DMS79 (cell line): Measurements from ENCODE around the gene LAMA1.
"Not testable (repeated sequence)": the region's sequence is repeated elsewhere in the genome, so short reads cannot be mapped to it uniquely, and the experiment has no call there.

ENCODE experiments used
- DNase-seq: peaks from one replicate; lab custom pipeline; 2025; lab: John Stamatoyannopoulos, UW

The LAMA1 gene

DNA sequence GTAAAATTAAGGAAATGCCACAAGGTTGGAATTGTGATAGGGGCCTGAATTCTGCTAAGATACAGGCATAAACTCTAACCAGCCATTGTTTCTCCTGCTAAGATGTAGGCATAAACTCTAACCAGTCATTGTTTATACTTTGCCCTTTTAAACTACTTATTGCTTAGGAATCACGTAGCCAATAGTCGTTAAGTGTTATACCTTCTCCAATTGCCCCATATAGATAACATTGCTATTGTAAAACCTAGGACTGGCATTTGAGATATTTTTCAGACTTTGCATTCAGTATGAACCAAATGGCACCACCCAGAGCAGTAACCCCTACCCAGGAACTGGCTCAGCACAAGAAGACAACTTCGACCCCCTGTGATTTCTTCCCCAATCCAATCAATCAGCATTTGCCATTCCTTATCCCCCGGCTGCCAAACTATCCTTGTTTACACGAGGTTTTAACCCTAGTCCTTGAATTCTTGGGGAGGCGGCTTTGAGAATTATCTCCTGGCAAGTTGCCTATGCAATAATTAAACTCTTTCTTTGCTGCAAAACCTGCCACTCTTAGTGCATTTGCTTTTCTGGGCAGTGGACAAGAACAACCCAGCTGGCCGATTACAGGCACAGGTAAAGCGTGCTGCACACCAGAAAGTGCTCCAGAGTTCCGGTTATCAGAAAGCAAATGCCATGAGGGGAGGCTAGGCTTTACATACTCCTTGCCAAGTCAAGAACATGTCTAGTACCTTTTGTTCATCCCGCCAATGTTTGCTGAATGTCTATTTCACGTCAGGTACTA lies 167.6 kb downstream of the LAMA1 start:
- no peak for DNase-seq

DNA sequence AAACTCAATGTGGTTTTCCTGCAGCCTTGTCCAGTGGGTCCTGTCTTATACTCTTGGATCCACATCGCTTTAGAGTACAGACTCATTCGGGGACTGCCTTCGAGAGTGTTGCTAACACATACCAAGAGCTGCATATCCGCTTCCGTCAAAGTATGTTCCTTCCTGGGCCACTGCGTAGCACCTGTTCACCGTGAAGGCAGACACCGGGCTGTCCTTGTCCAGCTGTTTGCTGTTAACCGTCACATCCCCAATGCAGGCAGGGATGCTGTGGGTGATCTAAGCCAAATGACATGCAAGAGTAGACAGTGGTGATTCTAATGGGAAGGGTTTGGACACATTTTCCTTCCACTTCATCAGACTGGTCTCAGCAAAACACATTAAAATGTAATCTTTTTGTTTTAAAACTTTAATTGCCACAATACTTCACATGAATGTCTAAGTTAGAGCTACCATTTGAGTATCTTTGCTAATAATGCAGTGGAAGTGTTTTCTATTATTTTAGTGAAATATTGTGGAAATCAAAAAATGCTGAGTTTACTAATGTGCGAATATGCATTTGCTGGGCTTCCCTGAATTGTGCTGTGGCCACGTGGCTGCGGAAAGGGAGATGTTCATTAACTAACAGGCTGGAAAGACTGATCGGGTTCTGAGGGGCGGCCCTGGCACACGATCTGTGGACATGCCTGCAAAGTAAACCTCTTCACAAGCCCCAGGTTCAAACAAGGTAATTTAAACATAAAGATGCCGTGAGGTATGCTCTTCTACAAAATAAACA lies 169.1 kb downstream of the LAMA1 start:
- no peak for DNase-seq

DNA sequence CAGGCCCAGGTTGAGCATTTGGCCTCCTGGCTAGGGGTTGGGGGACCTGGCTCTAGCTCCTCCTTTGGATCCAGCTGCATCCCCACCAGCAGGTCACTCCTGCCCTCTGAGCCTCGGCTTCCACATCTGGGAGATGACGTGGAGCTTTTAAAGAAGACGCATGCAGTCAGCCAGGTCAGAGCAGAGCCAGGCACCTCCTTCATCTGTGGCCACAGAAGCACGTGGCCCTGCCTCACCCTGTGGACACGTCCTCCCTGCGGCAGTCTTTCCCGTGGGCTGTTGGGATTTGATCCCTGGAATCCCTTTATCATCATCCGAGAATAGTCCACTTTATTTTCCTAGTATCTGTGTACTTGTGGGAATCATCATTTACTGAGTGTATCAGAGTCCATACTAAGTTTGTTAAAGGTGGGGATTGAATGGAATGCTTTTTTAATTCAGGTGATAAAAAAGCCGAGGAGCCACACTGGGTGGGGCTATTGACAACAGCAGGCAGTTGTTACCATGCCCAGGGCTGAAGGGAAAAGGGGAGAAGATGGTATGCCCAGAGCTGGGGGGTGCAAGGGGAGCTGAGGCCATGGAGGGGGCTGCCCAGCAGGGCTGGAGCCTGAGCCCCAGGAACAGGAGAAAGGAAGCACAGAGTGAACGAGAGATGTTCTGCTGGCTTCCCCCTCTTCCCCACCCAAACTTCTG lies 170.1 kb downstream of the LAMA1 start:
- no peak for DNase-seq

DNA sequence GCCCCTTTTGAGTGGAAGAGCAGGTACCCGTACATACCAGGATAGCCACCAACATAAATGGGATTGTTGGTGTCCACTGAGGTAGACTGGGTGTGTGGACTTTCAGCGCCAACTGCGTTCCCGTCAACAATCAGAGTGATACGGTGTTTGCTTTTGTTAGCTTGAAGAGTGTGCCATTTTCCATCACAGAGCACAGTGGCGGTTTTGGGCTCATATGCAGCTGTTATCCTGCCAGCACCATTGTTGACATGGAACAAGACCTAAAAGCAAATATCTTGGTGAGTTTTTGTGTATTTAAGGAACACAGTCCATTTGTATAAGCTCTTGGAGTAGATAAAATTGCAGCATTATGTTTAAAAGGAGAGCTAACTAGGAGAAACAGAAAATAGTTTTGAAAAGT lies 174.5 kb downstream of the LAMA1 start:
- no peak for DNase-seq

GRCh38 chr18:6942742-6943141 lies 174.9 kb downstream of the LAMA1 start:
- no peak for DNase-seq

DNA sequence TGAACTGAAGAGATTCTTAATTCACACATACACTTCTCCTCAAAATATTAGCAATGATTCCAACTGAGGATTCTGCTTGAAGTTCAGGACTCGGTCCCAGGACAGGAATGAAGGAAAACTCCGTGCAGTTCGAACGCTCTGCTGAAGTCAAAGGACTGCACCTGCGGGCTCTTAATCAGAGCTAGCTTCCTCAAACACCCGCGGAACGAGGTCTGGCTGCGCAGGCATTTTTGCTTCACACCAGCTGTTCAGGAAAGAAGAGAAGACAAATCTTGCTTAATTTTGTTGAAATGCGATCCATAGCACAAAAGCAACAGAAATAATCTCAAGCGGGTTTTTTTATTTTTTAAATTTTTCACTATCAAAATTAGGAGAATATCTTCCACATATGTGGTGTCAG lies 175.6 kb downstream of the LAMA1 start:
- DNase-seq: no peak

- DNase-seq: no peak
These were observed 177.1 kb downstream of the LAMA1 start for GRCh38 chr18:6940451-6940850.

DNA sequence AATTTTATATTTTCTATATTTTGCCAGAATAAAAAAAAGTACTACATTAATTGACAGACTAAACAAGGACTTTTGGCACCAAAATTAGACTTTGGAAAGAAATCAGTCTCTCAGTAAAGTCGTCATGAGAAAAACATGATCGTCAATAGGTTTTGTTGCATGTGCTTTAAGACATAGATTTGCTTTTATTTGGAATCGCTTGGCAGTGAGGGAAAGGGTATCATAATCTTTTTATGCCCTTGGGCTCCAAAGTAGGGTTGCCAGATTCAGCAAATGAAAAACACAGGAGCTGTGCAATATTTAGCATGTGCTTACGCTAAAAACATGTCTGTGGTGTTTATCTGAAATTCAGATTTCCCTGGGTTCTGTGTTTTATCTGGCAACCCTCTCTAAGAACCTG lies 177.6 kb downstream of the LAMA1 start:
- no peak for DNase-seq

- DNase-seq: not testable (repeated sequence)
These were observed 179.2 kb downstream of the LAMA1 start for GRCh38 chr18:6938403-6938802.

DNA sequence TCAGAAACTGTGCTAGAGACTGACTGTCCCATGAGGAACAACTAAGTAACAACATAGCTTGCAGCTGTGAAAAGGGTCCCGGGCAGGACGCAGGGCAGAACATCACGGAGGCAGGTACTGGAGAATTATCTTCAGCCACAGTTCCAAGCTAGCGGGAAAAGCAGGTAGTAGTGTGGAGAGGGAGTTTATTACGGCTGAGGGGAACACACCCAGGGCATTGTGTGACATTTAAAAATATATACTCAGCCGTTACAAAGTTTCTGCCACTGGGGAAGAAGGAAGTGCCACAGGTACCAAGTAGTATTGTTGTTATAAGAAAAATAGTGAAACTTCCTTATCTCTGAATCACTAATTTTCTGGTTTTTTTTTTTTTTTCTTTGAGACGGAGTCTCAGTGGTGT lies 179.6 kb downstream of the LAMA1 start:
- no peak for DNase-seq

DNA sequence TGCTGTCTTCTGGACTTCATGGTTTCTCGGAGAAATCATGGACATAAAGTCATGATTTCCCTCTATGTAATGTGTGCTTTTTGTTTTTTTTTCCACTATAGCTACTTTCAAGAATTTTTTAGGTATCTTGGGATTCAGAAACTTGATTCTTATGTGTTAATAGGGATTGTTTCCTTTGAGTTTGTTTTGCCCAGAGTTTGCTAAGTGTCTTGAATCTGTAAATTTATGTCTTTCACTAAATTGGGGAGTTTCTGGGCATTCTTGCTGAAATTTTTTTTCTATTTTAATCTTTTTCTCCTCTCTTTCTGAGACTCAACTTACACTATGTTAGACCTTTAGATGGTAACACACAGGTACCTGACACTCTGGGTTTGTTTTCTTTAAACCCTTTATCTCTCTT lies 182.7 kb downstream of the LAMA1 start:
- DNase-seq: no peak

DNA sequence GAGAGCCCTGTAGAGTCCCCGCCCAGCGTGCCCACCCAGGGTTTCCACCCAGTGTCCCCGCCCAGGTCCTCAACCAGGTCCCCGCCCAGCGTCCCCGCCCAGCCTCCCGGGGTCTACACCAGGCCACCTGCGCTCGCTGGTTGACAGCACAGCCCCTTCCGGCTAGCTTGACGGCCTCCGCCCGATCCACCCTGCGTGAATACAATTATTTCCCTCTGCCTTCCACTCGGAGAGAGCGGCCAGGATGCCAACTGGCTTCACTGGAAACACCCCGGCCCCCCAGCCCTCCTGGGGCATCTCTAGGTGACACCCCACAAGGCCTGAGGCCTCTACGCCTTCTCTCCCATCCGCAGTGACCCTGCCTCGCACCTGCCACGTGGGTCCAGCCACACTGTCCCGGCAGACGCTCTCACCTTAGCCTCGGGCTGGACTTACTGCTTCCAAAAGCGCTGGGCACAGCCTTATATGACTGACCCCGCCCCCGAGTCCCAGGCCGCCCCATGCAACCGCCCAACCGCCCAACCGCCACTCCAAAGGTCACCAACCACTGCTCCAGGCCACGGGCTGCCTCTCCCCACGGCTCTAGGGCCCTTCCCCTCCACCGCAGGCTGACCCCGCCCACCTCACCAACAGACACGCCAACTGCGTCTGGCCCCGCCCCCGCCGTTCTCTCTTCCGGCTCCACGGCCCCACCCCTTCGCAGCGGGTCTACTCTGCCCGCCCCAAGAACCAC lies 188.1 kb downstream of the LAMA1 start:
- no peak for DNase-seq

DNA sequence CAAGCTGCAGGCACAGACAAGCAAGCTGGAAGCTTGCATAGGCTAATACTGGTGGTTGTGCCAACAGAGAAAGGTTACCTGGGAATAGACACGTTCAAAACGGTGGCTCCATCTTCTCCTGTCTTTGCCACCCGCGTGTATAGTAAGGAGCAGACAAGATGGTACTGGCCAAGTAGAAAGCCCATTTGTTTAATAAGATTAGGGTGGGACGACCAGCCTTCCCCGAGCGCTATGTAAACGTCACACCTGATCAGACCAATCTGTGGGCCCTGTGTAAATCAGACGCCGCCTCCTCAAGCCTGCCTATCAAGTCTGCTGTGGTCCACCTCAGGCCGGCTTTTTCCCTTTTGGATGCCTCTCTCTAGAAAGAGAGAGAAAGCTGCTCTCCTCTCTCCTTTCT lies 189.2 kb downstream of the LAMA1 start:
- no peak for DNase-seq

GRCh38 chr18:6927153-6927552 lies 190.4 kb downstream of the LAMA1 start:
- no peak for DNase-seq

DNA sequence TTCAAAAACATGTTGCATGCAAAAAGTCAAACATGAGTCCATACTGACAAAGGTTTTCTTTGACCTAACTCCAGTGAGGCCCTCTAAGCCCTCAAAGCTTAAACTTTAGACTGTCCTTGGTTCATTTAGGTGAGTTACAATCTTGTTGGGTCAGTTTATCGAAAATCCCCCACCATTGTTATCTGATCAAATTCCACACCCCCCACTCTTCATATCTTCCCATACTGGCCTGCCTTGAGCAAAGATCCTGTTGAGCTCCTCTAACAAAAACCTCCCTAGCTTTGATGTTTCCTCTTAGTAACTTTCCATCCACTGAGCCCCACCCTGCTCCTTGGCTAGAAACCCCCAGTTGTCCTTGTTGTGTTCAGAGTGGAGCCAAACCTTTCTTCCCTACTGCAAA lies 194.4 kb downstream of the LAMA1 start:
- DNase-seq: no peak

- no peak for DNase-seq
These were observed 196.0 kb downstream of the LAMA1 start for GRCh38 chr18:6921571-6921970.

DNA sequence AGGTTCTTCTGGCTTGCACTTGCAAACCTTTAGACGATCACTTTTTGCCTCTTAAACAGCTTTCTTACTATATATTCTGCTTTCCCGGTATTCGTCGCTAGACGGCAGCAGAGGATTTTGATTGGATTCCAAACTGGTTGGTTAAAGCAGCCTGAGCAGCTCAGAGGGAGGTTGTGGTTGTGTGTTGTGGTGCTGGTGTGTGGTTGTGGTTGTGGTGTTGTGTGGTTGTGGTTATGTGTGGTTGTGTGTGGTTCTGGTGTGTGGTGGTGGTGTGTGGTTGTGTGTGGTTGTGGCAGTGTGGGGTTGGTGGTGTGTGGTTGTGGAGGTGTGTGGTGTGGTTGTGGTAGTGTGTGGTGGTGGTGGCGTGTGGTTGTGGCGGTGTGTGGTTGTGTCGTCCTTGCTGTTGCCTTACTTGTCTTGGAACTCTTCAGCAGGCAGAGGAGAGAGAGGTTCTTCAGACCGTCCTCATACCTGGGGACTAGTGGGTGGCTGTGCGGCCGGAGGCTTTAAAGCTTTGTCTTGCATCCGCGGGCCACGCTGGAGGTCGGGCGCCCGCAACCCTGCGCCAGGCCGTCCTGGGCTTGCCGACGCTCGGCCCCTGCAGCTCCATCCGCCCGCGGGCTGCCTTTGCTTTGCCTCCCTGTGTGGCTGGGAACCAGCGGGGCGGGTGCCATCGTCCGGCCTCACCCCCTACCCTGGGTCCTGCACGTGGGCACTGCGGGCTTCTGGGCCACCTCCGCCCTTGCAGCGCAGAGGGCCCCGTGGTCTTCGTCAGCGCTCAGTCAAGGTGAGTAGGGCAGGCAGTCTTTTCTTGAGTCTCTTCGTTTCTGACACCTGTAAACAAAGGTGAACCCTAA lies 197.3 kb downstream of the LAMA1 start:
- no peak for DNase-seq

DNA sequence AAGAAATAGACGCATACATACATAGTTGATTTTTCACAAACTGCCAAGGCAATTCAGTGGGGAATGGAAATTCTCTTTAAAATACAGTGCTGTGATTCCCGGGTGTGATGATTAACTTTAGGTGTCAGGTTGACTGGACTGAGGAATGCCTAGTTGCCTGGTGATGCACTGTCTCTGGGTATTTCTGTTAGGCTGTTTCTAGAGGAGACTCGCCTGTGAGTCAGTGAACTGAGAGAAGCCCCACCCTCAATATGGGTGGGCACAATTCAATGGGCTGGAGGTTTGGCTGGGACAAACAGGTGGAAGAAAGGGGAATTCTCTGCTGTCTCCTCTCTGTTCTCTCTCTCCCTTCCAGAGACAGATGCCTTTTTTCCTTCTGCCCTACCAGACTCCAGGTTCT lies 200.5 kb downstream of the LAMA1 start:
- no peak for DNase-seq

GRCh38 chr18:6901286-6901926 lies 216.2 kb downstream of the LAMA1 start:
- no peak for DNase-seq

DNA sequence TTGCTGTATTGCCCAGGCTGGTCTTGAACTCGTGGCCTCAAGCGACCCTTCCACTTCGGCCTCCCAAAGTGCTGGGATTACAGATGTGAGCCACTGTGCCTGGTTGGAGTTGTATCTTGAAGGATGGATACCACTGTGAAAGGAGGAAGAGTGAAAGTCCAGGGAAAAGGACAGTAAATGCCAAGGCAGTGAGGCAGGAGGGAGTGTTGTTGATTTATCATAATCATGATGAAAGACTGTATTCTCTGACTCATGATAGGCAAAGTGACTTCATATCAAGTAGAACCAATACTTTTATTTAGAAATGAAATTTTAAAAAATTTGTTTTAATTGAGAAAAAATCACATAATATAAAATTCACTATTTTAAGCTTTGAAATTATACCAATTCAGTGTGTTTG lies 225.8 kb downstream of the LAMA1 start:
- DNase-seq: no peak
